Midbrain (tissue), 1 donor: ENCODE data around the gene FXYD5.
"Not testable (repeated sequence)": the region's sequence is repeated elsewhere in the genome, so short reads cannot be mapped to it uniquely, and the experiment has no call there.

ENCODE experiments used
- DNase-seq: peaks from one replicate; lab custom pipeline; 2025; lab: John Stamatoyannopoulos, UW

FXYD5 gene

GRCh38 chr19:35138305-35138892 lies 16.1 kb upstream of the FXYD5 start, which contains the start of gene FXYD1:
FXYD1 (plus strand) TSS chr19:35138824; CDS start chr19:35140080, 1,256 bp downstream.
- DNase-seq: peak; percentile 26

GRCh38 chr19:35140207-35140961 lies 14.2 kb upstream of the FXYD5 start:
- no peak for DNase-seq

GRCh38 chr19:35140962-35141836 lies 13.3 kb upstream of the FXYD5 start:
- peak; percentile 88 for DNase-seq

GRCh38 chr19:35141837-35142605 lies 12.5 kb upstream of the FXYD5 start:
- DNase-seq: no peak

GRCh38 chr19:35142606-35143230 lies 11.8 kb upstream of the FXYD5 start:
- DNase-seq: peak; percentile 58

- no peak for DNase-seq
These were observed 11.3 kb upstream of the FXYD5 start, which contains the start of gene FXYD7 for GRCh38 chr19:35143231-35143715. FXYD7 (plus strand) TSS chr19:35143255; CDS start chr19:35143334, 79 bp downstream.

- no peak for DNase-seq
These were observed 10.7 kb upstream of the FXYD5 start for GRCh38 chr19:35143818-35144217.

GRCh38 chr19:35144259-35144599 lies 10.3 kb upstream of the FXYD5 start:
- DNase-seq: no peak

GRCh38 chr19:35144600-35145436 lies 9.7 kb upstream of the FXYD5 start:
- no peak for DNase-seq

GRCh38 chr19:35146746-35147459 lies 7.6 kb upstream of the FXYD5 start:
- DNase-seq: no peak

- DNase-seq: no peak
These were observed 5.1 kb upstream of the FXYD5 start for GRCh38 chr19:35149463-35149862.

- no peak for DNase-seq
These were observed 4.1 kb upstream of the FXYD5 start for GRCh38 chr19:35150445-35150844.

GRCh38 chr19:35151273-35152065 lies 3.1 kb upstream of the FXYD5 start:
- no peak for DNase-seq

GRCh38 chr19:35153129-35153522 lies 1.4 kb upstream of the FXYD5 start:
- DNase-seq: not testable (repeated sequence)

GRCh38 chr19:35153701-35154524 lies 622 bp upstream of the FXYD5 start:
- DNase-seq: no peak

GRCh38 chr19:35155441-35155840 lies 906 bp downstream of the FXYD5 start:
- DNase-seq: no peak

GRCh38 chr19:35155981-35156672 lies 1.6 kb downstream of the FXYD5 start:
- no peak for DNase-seq
